ENCODE results near the gene TRPC4. TPM values are rescaled to one million over a fixed set of nuclear protein-coding genes. Genes with fewer than 3 reads are reported as not detected.

TRPC4 gene
- total RNA-seq, 1 donor from 2014 or later = 3.0 TPM

- Mint-ChIP-seq H3K36me3 (ENCODE audit: low read depth) (no peaks in the 10 kb centered on the region), H3K9me3 (ENCODE audit: low read depth) (no peaks in the 10 kb centered on the region), H3K4me3 (ENCODE audit: unreplicated experiment) (no peak overlapping the region), H3K4me1 (ENCODE audit: low read depth) (peaks cover 27% of the 10 kb centered on the region), H3K27me3 (ENCODE audit: low read depth) (no peaks in the 10 kb centered on the region), H3K27ac (ENCODE audit: unreplicated experiment) (peak overlapping the region; percentile 93)
- no peak for DNase-seq (ENCODE audit: low spot score)
- no peak for TF ChIP-seq CTCF (IDR thresholded peaks at IDR 0.05)
These were observed 213.2 kb downstream of the TRPC4 start for GRCh38 chr13:37656247-37656940.

- H3K4me1 Mint-ChIP-seq (ENCODE audit: low read depth) = peaks cover 25% of the 10 kb centered on the region
- no peak overlapping the region for H3K4me3 Mint-ChIP-seq (ENCODE audit: unreplicated experiment)
- H3K27ac Mint-ChIP-seq (ENCODE audit: unreplicated experiment) = no peak overlapping the region
- no peaks in the 10 kb centered on the region for H3K9me3 Mint-ChIP-seq (ENCODE audit: low read depth)
- TF ChIP-seq CTCF (IDR thresholded peaks at IDR 0.05) = no peak
- no peaks in the 10 kb centered on the region for H3K27me3 Mint-ChIP-seq (ENCODE audit: low read depth)
- H3K36me3 Mint-ChIP-seq (ENCODE audit: low read depth) = no peaks in the 10 kb centered on the region
- no peak for DNase-seq (ENCODE audit: low spot score)
These were observed 217.0 kb downstream of the TRPC4 start for GRCh38 chr13:37652596-37652995.

GRCh38 chr13:37651891-37652290 lies 217.7 kb downstream of the TRPC4 start:
- Mint-ChIP-seq H3K4me1 (ENCODE audit: low read depth) (peaks cover 25% of the 10 kb centered on the region), H3K4me3 (ENCODE audit: unreplicated experiment) (no peak overlapping the region), H3K36me3 (ENCODE audit: low read depth) (no peaks in the 10 kb centered on the region), H3K27me3 (ENCODE audit: low read depth) (no peaks in the 10 kb centered on the region), H3K27ac (ENCODE audit: unreplicated experiment) (no peak overlapping the region), H3K9me3 (ENCODE audit: low read depth) (no peaks in the 10 kb centered on the region)
- TF ChIP-seq CTCF (IDR thresholded peaks at IDR 0.05) = no peak
- DNase-seq (ENCODE audit: low spot score) = no peak

GRCh38 chr13:37648609-37649008 lies 221.0 kb downstream of the TRPC4 start:
- H3K4me3 Mint-ChIP-seq (ENCODE audit: unreplicated experiment) = no peak overlapping the region
- peaks cover 22% of the 10 kb centered on the region for H3K4me1 Mint-ChIP-seq (ENCODE audit: low read depth)

GRCh38 chr13:37647031-37647650 lies 222.4 kb downstream of the TRPC4 start:
- Mint-ChIP-seq H3K36me3 (ENCODE audit: low read depth) (no peaks in the 10 kb centered on the region), H3K9me3 (ENCODE audit: low read depth) (no peaks in the 10 kb centered on the region), H3K27me3 (ENCODE audit: low read depth) (no peaks in the 10 kb centered on the region), H3K27ac (ENCODE audit: unreplicated experiment) (no peak overlapping the region), H3K4me1 (ENCODE audit: low read depth) (peaks cover 22% of the 10 kb centered on the region), H3K4me3 (ENCODE audit: unreplicated experiment) (no peak overlapping the region)
- no peak for TF ChIP-seq CTCF (IDR thresholded peaks at IDR 0.05)
- no peak for DNase-seq (ENCODE audit: low spot score)

More at GRCh38 chr13:37648609-37649008, 221.0 kb downstream of the TRPC4 start:
- H3K27me3 Mint-ChIP-seq (ENCODE audit: low read depth) = no peaks in the 10 kb centered on the region
- DNase-seq (ENCODE audit: low spot score) = no peak
- H3K36me3 Mint-ChIP-seq (ENCODE audit: low read depth) = no peaks in the 10 kb centered on the region
- no peak overlapping the region for H3K27ac Mint-ChIP-seq (ENCODE audit: unreplicated experiment)
- no peak for TF ChIP-seq CTCF (IDR thresholded peaks at IDR 0.05)
- H3K9me3 Mint-ChIP-seq (ENCODE audit: low read depth) = no peaks in the 10 kb centered on the region

Measured in chondrocyte (in vitro differentiated cells).